Measurements from ENCODE around the gene OPALIN. TPM values are rescaled to one million over a fixed set of nuclear protein-coding genes. Genes with fewer than 3 reads are reported as not detected.
"Not testable (repeated sequence)": the region's sequence is repeated elsewhere in the genome, so short reads cannot be mapped to it uniquely, and the experiment has no call there.

The OPALIN gene
- polyA plus RNA-seq, 3 donors from 2014 or later = not detected

DNA sequence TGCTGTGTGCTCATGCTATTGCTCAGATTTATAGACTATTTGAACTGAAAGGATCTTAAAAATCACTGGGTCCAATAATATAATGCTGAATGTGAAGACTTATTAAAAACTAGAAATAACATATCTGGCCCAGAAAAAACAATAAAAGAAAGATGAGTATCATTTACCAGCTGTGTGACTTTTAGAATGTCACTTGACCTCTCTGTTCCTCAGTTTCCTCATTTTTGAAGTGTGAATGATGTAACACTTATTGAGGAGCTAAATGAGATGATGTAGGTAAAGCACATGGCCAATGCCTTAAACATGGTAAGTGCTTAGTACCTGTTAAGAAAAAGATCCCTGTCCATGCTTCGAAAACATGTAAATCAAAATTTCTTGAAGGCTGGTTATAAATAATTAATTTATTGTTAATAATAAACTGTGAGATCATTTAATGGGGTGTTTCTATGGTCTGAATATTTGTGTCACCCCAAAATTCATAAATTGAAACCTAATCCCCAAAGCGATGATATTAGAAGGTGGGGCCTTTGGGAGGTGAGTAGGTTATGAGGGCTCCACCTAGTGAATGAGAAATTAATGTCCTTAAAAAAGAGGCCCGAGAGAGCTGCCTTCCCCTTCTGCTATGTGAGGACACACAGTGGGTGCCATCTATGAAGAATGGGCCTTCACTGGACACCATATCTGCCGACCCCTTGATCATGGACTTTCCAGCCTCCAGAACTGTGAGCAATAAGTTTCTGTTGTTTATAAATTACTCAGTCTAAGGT is 41.6 kb downstream of the OPALIN start:
- H3K27ac Mint-ChIP-seq = no peak overlapping the region
- H3K9me3 Mint-ChIP-seq = no peaks in the 10 kb centered on the region
- H3K4me1 Mint-ChIP-seq = no peaks in the 10 kb centered on the region
- H3K27me3 Mint-ChIP-seq (ENCODE audit: low read depth in 3 of 3) = peaks cover 0 to 7% (median 0%) of the 10 kb centered on the region in 3 donors
- H3K4me3 Mint-ChIP-seq = no peak overlapping the region
- H3K36me3 Mint-ChIP-seq = no peaks in the 10 kb centered on the region
- DNase-seq = no peak

DNA sequence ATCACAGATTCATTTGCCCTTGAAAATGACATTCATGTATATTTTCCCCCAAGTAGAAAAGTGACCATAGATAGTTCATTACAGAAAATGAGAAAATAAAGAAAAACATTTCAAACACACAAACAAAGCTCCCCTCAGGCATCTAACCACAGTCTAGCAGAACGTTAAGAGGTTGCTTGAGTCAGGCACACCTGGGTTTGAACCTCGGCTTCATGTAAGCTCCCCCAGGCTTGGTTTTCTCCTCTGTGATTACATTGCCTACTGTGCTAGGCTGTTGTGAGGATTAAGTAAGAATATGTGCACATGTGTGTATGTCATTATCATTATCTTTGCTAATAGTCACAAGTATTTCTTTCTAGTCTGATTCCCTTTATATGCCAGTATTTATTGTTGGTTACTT is 45.5 kb downstream of the OPALIN start:
- no peak for DNase-seq
- Mint-ChIP-seq H3K4me3 (no peak overlapping the region), H3K9me3 (no peaks in the 10 kb centered on the region), H3K36me3 (no peaks in the 10 kb centered on the region), H3K27me3 (ENCODE audit: low read depth in 3 of 3) (peaks cover 5 to 8% (median 5%) of the 10 kb centered on the region in 3 donors), H3K4me1 (no peaks in the 10 kb centered on the region), H3K27ac (no peak overlapping the region)

DNA sequence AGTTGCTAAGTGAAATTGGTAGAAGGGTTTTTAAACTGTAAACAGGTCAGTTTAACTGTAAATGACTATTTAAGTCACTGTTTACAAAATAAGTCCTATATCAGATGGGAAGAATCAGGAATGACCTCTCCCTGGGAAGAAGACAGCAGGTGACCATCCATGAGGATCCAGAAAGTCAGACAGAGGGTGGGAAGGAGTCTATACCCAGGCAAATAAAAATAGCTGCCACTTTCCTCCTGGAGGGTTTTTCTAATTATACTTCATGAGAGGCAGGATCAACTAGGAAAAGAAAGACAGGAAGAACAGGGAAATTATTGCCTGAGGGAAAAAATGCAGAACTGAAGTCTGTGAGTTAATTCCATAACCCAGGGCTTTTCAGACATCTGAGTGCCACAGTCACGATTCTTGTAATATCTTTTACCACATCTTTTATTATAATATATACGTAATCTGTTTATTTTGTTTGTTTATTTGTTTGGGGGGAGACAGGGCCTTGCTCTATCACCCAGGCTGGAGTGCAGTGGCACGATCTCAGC is 47.6 kb downstream of the OPALIN start:
- peaks cover 5 to 9% (median 5%) of the 10 kb centered on the region in 3 donors for H3K27me3 Mint-ChIP-seq (ENCODE audit: low read depth in 3 of 3)
- no peaks in the 10 kb centered on the region for H3K4me1 Mint-ChIP-seq
- no peak for DNase-seq
- H3K9me3 Mint-ChIP-seq = no peaks in the 10 kb centered on the region
- no peak overlapping the region for H3K27ac Mint-ChIP-seq
- H3K4me3 Mint-ChIP-seq = no peak overlapping the region
- no peaks in the 10 kb centered on the region for H3K36me3 Mint-ChIP-seq

DNA sequence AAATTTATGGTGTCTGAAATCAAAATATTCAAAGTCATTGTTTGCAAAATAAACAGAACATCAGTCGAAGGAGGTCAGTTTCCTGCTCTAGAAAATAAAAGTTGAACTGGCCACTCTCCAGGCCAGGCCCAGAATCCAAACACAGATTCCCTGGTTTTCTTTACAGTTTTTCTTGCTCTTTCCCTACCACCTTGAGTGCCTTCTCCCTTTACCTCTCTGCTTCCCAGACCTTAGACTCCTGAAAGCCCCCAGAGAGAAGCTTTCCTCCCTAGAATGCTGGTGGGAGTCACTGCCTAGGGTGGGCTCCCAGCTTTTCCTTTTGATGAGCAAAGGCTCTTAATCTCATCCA is 48.5 kb downstream of the OPALIN start:
- Mint-ChIP-seq H3K4me1 (no peaks in the 10 kb centered on the region), H3K27ac (no peak overlapping the region), H3K27me3 (ENCODE audit: low read depth in 3 of 3) (peaks cover 5 to 9% (median 5%) of the 10 kb centered on the region in 3 donors), H3K9me3 (no peaks in the 10 kb centered on the region), H3K4me3 (no peak overlapping the region), H3K36me3 (no peaks in the 10 kb centered on the region)
- DNase-seq = no peak

DNA sequence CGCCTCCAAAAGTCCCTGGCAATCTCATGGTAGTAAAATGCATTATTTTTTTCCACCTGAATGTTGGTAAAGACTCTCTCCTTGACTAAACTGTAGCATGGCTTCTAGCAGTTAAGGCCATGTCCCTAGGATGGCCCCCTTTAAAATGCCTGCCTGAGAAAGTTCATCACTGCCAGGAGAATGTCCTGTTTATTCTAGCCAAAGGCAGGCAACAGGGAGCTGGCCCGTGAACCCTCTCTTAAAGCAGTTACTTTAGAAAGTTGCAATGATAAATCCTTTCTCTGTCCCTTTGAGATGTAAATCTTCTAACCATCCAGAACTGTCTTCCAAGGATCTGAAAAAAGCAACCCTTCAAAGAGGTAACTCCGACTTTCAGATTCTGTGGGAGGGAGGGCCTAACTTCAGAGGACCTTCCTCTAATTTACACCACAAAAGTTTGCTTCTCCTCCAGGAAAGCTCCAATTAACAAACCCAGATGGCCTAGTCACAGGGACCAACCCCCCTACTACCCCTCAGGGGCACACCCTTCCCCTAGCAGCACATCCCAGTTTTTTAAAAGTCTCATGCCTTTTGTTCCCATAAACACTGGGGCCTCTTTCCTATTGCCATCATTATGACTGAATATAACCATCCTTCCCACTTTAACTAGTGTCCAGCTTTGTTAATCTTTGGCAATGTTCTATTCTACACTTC is 49.0 kb downstream of the OPALIN start:
- H3K27ac Mint-ChIP-seq = no peak overlapping the region
- H3K4me3 Mint-ChIP-seq = no peak overlapping the region
- no peaks in the 10 kb centered on the region for H3K4me1 Mint-ChIP-seq
- peaks cover 5 to 9% (median 9%) of the 10 kb centered on the region in 3 donors for H3K27me3 Mint-ChIP-seq (ENCODE audit: low read depth in 3 of 3)
- H3K9me3 Mint-ChIP-seq = no peaks in the 10 kb centered on the region
- DNase-seq = no peak
- no peaks in the 10 kb centered on the region for H3K36me3 Mint-ChIP-seq

DNA sequence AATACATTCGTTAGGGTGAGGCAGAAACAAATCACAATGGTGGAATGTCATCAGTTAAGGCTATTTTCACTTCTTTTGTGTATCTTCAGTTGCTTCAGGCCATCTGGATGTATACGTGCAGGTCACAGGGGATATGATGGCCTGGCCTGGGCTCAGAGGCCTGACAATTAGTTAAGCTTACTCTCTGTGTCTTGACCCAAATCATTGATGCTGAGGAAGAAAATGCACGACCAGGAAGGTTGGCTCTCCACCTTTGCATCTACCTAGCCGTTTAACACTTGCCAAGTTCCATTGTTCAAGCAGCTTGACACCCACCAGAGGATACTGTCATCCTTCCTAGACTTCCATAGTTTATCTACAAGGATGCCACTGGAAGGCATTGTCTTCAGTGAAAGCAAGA is 49.9 kb downstream of the OPALIN start:
- not testable (repeated sequence) for H3K27ac Mint-ChIP-seq; DNase-seq; H3K4me3 Mint-ChIP-seq; H3K4me1 Mint-ChIP-seq; H3K27me3 Mint-ChIP-seq (ENCODE audit: low read depth in 3 of 3); H3K36me3 Mint-ChIP-seq; H3K9me3 Mint-ChIP-seq

DNA sequence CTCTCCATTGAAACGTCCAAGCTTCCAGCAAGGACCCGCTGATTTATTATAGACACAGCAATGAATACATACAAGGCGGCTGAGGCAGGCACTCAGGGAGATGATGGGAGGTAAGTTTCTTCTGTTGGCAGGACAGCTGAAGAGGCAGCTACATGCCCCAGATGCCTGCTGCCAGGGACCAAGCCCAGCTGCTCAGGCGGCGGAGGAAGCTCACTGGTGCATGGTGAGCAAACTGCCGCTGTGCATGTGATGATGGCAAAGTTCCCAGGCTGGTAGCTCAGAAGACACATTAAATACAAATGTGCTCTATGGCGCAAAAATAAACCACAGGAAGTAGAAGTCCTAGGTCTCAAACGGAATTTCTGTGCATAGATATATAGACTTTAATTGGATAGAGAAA is 52.3 kb downstream of the OPALIN start:
- Mint-ChIP-seq H3K27ac (no peak overlapping the region), H3K4me1 (peaks cover 0 to under 1% of the 10 kb centered on the region in 2 donors), H3K9me3 (no peaks in the 10 kb centered on the region), H3K36me3 (no peaks in the 10 kb centered on the region), H3K27me3 (ENCODE audit: low read depth in 3 of 3) (peaks cover 5 to 9% (median 5%) of the 10 kb centered on the region in 3 donors), H3K4me3 (no peak overlapping the region)
- no peak for DNase-seq

DNA sequence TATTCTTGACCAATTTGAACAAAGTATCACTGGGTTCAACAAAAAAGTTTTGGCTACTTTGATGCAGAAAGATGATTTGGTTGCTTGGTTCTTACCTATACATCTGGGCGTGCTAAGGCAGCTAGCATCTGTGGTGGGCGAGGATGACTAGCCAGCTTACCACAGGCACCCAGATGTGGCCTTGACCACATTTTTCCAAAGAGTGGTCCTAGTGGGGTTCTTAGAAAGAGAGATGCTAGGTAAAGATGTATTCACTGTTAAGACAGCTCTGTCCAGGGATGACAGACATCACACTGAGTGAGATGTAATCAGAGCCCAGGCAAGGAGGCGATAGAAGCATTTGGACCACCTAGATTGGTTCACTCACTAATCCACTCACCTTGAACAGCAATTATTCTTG is 53.8 kb downstream of the OPALIN start:
- Mint-ChIP-seq H3K27me3 (ENCODE audit: low read depth in 3 of 3) (peaks cover 1 to 12% (median 5%) of the 10 kb centered on the region in 3 donors), H3K4me1 (peaks cover 4 to 12% of the 10 kb centered on the region in 2 donors), H3K4me3 (no peak overlapping the region), H3K9me3 (no peaks in the 10 kb centered on the region), H3K27ac (no peak overlapping the region), H3K36me3 (no peaks in the 10 kb centered on the region)
- no peak for DNase-seq

DNA sequence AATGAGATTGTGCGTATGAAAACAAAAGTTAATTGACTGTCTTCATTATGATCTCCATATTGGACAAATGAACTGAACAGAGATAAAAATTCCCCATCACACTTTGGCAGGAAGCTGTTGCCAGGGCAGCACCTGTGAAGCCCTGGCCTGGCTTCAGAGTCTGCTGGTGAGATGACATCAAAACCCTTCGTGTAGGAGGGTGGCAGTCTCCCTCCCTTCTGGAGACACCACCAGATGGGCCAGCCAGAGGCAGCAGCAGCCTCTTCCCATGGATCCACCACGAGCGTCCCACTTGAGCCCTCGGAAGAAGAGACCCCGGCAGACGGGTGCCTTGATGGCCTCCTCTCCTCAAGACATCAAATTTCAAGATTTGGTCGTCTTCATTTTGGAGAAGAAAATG is 54.6 kb downstream of the OPALIN start, which contains the start of gene DNTT:
DNTT (plus strand) TSS at position 205 of the 400 bp plus-strand sequence; CDS start at position 269, 64 bp downstream.
- peaks cover 1 to 10% (median 5%) of the 10 kb centered on the region in 3 donors for H3K27me3 Mint-ChIP-seq (ENCODE audit: low read depth in 3 of 3)
- no peak for DNase-seq
- H3K4me3 Mint-ChIP-seq = no peak within 1 kb of the TSS
- H3K4me1 Mint-ChIP-seq = peaks cover 4 to 20% of the 10 kb centered on the region in 2 donors
- no peaks in the 10 kb centered on the region for H3K9me3 Mint-ChIP-seq
- H3K36me3 Mint-ChIP-seq = no peaks in the 10 kb centered on the region
- no peak within 1 kb of the TSS for H3K27ac Mint-ChIP-seq

DNA sequence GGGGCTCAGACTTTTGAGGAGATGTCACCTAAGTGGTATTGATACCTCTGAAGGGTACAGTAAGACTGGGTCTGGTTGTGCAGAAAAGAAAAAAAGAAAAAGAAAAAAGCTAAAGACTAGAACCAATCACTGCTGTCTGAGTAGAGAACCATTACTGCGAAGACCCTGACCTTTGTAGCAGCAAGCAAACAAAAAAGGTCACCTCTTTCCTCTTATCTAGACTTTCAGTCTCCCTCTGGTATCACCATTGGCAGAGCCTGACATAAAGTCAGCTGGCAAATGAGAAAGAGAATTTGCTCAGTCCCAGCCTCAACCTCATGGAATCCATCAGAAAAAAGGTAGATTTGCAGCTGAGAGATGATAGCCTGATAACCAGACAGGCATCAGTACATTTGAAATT is 57.2 kb downstream of the OPALIN start:
- H3K36me3 Mint-ChIP-seq = no peaks in the 10 kb centered on the region
- no peaks in the 10 kb centered on the region for H3K9me3 Mint-ChIP-seq
- H3K4me3 Mint-ChIP-seq = no peak overlapping the region
- DNase-seq = no peak
- H3K27me3 Mint-ChIP-seq (ENCODE audit: low read depth in 3 of 3) = peaks cover 1 to 16% (median 5%) of the 10 kb centered on the region in 3 donors
- H3K27ac Mint-ChIP-seq = no peak overlapping the region
- H3K4me1 Mint-ChIP-seq = peaks cover 4 to 21% of the 10 kb centered on the region in 2 donors

- no peak for DNase-seq
- Mint-ChIP-seq H3K27ac (peak overlapping the region in 1 of 6 donors; percentile 14), H3K4me1 (peaks cover 4 to 21% of the 10 kb centered on the region in 2 donors)
Measured at GRCh38 chr10:96299383-96299782, 59.4 kb downstream of the OPALIN start.

GRCh38 chr10:96298362-96298761 is 60.4 kb downstream of the OPALIN start:
- no peaks in the 10 kb centered on the region for H3K9me3 Mint-ChIP-seq
- no peak for DNase-seq
- peaks cover 0 to 23% (median 4%) of the 10 kb centered on the region in 3 donors for H3K27me3 Mint-ChIP-seq (ENCODE audit: low read depth in 3 of 3)
- H3K27ac Mint-ChIP-seq = no peak overlapping the region
- no peak overlapping the region for H3K4me3 Mint-ChIP-seq
- peaks cover 4 to 21% of the 10 kb centered on the region in 2 donors for H3K4me1 Mint-ChIP-seq
- H3K36me3 Mint-ChIP-seq = no peaks in the 10 kb centered on the region

More at GRCh38 chr10:96299383-96299782, 59.4 kb downstream of the OPALIN start:
- peak overlapping the region in 3 of 5 donors; percentile 14 to 39 (median 16) for H3K4me3 Mint-ChIP-seq
- H3K9me3 Mint-ChIP-seq = no peaks in the 10 kb centered on the region
- peaks cover 0 to 16% (median 4%) of the 10 kb centered on the region in 3 donors for H3K27me3 Mint-ChIP-seq (ENCODE audit: low read depth in 3 of 3)
- no peaks in the 10 kb centered on the region for H3K36me3 Mint-ChIP-seq

DNA sequence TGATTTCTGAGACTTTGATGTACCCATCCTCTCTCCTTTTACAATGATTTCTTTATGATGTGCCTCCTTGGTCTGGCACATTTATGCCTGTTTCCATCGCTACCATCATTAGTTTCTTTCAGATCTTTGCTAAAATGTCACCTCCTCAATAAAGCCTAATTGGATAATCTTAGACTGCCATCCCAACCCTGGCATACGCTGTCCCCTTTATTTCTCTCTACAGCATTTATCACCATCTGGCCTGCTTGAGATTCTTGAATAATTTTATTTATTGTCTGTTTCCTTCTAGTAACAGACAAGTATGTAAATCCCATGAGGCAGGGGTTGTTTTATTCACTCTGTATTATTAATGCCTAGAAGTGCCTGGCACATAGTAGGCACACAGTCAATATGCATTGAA is 61.3 kb downstream of the OPALIN start:
- Mint-ChIP-seq H3K4me3 (no peak overlapping the region), H3K27me3 (ENCODE audit: low read depth in 3 of 3) (peaks cover 0 to 26% (median 4%) of the 10 kb centered on the region in 3 donors), H3K4me1 (peaks cover 4 to 21% of the 10 kb centered on the region in 2 donors), H3K36me3 (no peaks in the 10 kb centered on the region), H3K9me3 (no peaks in the 10 kb centered on the region), H3K27ac (no peak overlapping the region)
- DNase-seq = no peak

DNA sequence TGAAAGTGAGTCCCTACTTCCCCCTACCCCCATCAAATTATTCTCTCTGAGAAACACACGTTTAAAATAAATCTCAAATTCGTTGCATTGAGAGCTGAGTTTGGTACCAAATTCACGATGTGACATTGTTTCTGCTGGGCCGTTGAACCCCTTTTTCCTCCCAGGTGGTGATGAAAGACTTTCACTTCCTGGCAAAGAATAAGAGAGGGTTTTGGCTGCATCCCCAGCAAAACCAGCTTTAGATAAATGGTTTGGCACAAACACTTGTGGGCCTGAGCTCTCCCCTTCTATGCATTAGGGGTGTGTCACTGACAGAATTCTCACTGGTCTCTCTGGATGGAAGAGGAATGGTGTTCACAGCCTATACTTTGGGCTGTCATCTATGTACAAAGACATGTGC is 63.3 kb downstream of the OPALIN start:
- Mint-ChIP-seq H3K27ac (no peak overlapping the region), H3K9me3 (no peaks in the 10 kb centered on the region), H3K4me3 (no peak overlapping the region), H3K27me3 (ENCODE audit: low read depth in 3 of 3) (peaks cover 0 to 23% (median 3%) of the 10 kb centered on the region in 3 donors), H3K36me3 (no peaks in the 10 kb centered on the region), H3K4me1 (peaks cover 0 to 10% of the 10 kb centered on the region in 2 donors)
- DNase-seq = no peak
